GM18511 (cell line): Measurements from ENCODE around the gene COTL1.
"Not testable (repeated sequence)": the region's sequence is repeated elsewhere in the genome, so short reads cannot be mapped to it uniquely, and the experiment has no call there.

Source experiments
- ATAC-seq: cut with Tn5 transposase; IDR thresholded peaks from one replicate; pipeline ENCODE4 v1.9.1; 2021; ENCODE audit warnings: mild to moderate bottlenecking, moderate library complexity; ENCODE audit not compliant: unreplicated experiment

COTL1 gene

GRCh38 chr16:84574191-84574590 is 43.7 kb downstream of the COTL1 start:
- ATAC-seq = no peak

GRCh38 chr16:84572096-84572495 is 45.8 kb downstream of the COTL1 start:
- no peak for ATAC-seq

GRCh38 chr16:84571506-84571905 is 46.4 kb downstream of the COTL1 start:
- no peak for ATAC-seq

- no peak for ATAC-seq
These were observed 47.0 kb downstream of the COTL1 start for GRCh38 chr16:84570739-84571403.

GRCh38 chr16:84569382-84569987 is 48.4 kb downstream of the COTL1 start:
- no peak for ATAC-seq

DNA sequence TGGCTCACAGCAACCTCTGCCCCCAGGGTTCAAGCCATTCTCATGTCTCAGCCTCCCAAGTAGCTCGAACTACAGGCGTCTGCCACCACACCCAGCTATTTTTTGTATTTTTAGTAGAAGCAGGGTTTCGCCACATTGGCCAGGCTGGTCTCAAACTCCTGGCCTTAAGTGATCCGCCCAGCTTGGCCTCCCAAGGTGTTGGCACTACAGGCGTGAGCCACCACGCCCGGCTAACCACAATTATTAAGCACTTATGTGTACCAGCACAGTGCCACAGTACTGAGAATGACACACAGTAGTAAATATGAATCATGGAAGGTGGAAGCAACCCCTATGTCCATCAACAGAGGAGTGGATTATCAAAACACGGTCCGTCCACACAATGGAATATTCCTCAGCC is 49.8 kb downstream of the COTL1 start:
- ATAC-seq = no peak

- no peak for ATAC-seq
These were observed 50.5 kb downstream of the COTL1 start for GRCh38 chr16:84567286-84567962.

GRCh38 chr16:84566545-84567257 is 51.2 kb downstream of the COTL1 start:
- no peak for ATAC-seq

DNA sequence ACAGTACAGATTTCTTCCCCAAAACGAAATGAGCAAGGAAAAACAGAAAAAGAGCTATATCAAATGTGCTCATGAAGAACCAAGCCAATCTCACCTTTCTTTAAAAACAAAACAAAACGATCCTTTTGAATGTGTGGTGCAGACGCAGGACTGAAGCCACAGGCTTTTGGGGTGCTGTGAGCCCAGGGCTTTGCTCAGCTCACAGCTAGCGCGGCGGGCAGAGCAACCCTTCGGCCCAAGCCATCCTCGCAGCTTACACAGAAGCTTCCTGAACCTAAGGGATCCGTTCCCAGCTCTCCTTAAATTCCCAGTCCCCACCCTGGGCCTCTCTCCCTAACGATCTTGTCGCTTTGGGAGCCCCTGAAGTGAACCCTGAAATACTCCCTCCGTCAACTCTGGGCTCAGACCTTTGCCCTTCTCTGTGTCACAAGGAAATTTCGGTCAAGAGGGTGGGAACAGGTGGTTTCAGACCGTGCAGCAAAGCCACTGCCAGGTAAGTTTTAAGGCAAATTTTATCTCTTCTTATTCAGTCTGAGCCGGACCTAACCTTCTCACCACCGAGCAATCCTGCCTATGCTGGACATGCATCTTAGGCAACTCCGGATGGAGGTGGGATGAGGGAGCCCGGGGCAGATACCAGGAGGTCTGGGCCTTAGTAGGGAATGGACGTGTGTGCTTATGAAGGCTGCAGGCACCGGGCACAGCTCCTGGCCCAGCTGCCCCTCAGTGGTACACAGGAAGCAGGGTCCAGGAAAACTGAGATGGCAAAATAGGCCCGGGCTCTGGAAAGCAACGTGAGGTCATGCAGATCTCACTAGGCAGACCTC is 52.0 kb downstream of the COTL1 start:
- no peak for ATAC-seq

GRCh38 chr16:84563786-84564420 is 54.0 kb downstream of the COTL1 start:
- ATAC-seq = no peak

DNA sequence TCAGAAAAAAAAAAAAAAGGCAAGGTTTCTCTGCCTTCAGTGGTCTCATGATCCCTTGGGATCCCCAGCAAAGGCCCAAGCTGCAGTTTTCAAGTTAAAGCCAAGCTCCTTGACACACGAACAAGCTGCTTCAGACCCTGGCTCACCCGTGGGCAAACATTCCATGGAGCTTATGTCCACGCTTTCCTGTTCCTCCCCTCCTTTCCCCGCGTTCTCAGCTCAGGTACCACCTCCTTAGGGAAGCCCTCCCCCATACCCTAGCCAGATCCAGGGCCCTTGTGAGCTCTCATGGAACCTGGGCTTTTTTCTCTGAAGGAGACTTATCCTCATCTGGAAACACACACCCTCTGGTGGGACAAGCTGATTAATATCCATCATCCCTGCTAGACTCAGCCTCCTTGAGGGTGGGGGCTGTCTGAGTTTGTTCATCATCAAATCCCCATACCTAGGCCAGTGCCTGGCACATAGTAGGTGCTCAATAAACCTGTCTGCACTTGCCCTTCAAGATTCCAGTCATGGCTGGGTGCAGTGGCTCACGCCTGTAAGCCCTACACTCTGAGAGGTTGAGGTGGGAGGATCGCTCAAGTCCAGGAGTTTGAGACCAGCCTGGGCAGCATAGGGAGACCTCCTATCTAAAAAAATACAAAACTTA is 54.7 kb downstream of the COTL1 start:
- no peak for ATAC-seq

GRCh38 chr16:84562174-84562815 is 55.6 kb downstream of the COTL1 start:
- peak; percentile 77 for ATAC-seq

GRCh38 chr16:84561291-84561690 is 56.6 kb downstream of the COTL1 start:
- no peak for ATAC-seq

DNA sequence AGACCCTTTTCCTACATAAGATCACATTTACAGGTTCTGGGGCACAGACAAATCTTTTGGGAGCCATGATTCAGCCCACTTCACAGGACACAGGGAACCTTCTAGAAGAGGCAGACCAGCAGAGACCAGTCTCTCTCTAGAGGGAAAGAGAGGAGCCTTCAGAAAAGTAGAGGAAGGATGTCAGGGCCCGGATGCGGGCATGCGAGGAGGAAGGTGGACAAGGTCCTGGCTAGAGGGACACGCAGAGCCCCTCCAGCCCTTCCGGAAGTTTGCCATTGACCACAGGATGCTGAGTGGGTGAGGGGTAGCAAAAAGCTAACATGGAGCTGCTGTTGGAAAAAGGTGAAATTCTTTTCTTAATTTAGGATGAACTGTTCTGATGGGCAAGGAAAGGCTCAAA is 57.6 kb downstream of the COTL1 start:
- no peak for ATAC-seq

- no peak for ATAC-seq
These were observed 58.5 kb downstream of the COTL1 start for GRCh38 chr16:84559311-84559932.

DNA sequence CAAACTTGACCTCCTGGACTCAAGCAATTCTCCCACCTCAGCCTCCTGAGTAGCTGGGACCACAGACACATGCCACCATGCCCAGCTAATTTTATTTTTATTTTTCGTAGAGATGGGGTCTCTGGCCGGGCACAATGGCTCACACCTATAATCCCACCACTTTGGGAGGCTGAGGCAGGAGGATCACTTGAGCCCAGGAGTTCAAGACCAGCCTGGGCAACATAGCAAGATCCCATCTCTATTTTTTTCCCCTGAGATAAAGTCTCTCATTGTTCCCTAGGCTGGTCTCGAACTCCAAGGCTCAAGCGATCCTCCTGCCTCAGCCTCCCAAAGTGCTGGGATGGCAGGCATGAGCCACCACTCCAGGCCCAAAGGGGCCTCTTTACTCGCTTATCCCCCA is 59.0 kb downstream of the COTL1 start:
- ATAC-seq = not testable (repeated sequence)

DNA sequence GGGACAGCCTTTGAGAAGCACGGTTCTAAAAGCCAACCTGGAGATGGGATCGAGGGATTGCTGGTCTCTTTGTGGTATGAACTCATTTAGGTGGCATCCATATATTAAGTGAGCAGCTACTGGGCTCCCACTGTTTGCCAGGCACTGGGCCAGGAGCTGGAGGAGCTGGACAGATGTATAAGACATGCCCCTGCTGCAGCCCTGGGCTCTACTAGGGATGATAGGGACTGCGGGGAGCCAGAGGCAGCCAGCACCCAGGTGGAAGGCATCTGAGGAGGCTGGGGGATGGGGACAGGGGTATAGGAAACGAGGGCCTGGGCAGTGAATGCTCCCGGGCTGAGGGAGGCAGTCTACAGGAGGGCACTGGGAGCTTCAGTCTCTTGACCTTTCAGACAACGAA is 60.4 kb downstream of the COTL1 start:
- no peak for ATAC-seq

DNA sequence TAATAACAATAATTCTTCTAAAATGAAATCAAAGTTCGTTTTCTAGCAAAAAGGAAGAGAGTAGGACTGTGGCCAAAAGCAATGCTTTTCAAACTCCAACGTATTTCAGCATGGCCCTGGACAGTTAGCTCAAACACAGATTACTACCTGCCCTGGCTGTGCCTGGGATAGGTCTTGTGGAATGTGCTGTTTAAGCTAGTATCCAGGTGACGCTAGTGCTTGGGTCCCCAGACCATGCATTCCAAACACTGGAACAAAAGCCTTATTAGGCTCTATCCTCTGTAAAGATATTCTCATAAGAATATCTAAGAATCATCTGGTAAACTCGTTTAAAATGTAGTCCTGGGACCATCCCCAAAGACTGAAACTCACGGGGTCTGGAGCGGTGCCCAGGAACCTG is 60.8 kb downstream of the COTL1 start:
- no peak for ATAC-seq
